ENCODE measurements around the gene OSBPL6. TPM values are rescaled to one million over a fixed set of nuclear protein-coding genes. Genes with fewer than 3 reads are reported as not detected.

Gene OSBPL6
- total RNA-seq, 1 experiment from 2014 or later: 4.6 TPM

DNA sequence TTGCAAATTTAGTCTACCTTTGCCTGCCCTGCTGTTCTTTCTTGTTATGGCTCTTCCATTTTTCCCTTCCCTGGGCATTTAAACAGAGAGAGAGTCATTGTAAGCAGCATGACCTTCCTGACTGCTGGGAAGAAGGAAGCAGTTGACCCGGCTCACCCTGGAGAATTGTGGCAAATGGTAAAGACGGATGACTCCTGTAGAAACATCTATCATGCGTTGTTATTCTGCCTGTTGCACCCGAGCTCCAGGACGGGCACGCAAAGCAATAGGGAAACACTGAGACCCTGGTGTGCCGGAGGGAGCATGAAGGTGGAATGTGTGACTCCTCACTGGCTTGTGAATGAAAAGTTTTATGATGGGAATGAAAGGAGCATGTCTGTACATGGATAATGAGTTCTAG, 113.3 kb downstream of the OSBPL6 start:
- Mint-ChIP-seq H3K27me3 (ENCODE audit: low read depth) (no peaks in the 10 kb centered on the region), H3K27ac (no peak overlapping the region), H3K4me3 (no peak overlapping the region), H3K4me1 (peaks cover 3 to 5% of the 10 kb centered on the region in 2 experiments; a peak in 1 of 4 replicates), H3K36me3 (ENCODE audit: insufficient read depth in 1 of 3, low read depth in 3 of 3) (no peaks in the 10 kb centered on the region), H3K9me3 (no peaks in the 10 kb centered on the region; a peak in 1 of 5 replicates)
- Histone ChIP-seq H3K4ac (ENCODE audit: low read depth, low read length) (no peak overlapping the region), H3K9ac (ENCODE audit: extremely low read depth, insufficient read length, low read length) (no peak overlapping the region), H4K91ac (ENCODE audit: insufficient read length, low read depth, low read length) (no peak overlapping the region), H3T11ph (ENCODE audit: low read length) (no peak overlapping the region), H2BK120ac (ENCODE audit: low read depth, low read length, poor library complexity, severe bottlenecking) (no peak overlapping the region), H4K20me1 (ENCODE audit: control insufficient read depth, insufficient read depth, insufficient read length) (no peaks in the 10 kb centered on the region), H3K27me3 (ENCODE audit: insufficient read depth, low read length) (no peaks in the 10 kb centered on the region), H3K79me2 (ENCODE audit: insufficient read depth, low read length) (no peaks in the 10 kb centered on the region), H3K79me1 (ENCODE audit: insufficient read depth, low read depth, low read length, poor library complexity, severe bottlenecking) (no peaks in the 10 kb centered on the region), H2BK15ac (ENCODE audit: low read depth, low read length) (no peak overlapping the region), H2AK5ac (ENCODE audit: insufficient read length, low read length) (no peak overlapping the region), H3K4me1 (ENCODE audit: insufficient read depth, low read length) (no peaks in the 10 kb centered on the region), H4K5ac (ENCODE audit: insufficient read length, low read depth, low read length) (no peak overlapping the region), H3K4me2 (ENCODE audit: insufficient read depth, insufficient read length, low read length) (no peak overlapping the region), H3K23ac (ENCODE audit: insufficient read length, low read depth, low read length) (no peak overlapping the region), H3K18ac (ENCODE audit: insufficient read length, low read depth, low read length) (no peak overlapping the region), H4K8ac (replicated peaks; ENCODE audit: insufficient read length, low read depth, low read length) (no peak overlapping the region), H2BK5ac (ENCODE audit: insufficient read length, low read length) (no peak overlapping the region), H2BK12ac (ENCODE audit: insufficient read length, low read depth, low read length) (no peak overlapping the region), H3K56ac (ENCODE audit: insufficient read length, low read depth, low read length) (no peak overlapping the region), H3K14ac (ENCODE audit: insufficient read depth, low read length) (no peak overlapping the region), H3K27ac (ENCODE audit: insufficient read length, low read depth, low read length) (no peak overlapping the region), H3K23me2 (ENCODE audit: insufficient read length, low read depth, low read length, poor library complexity, severe bottlenecking) (no peaks in the 10 kb centered on the region), H2BK20ac (ENCODE audit: low read depth, low read length, poor library complexity, severe bottlenecking) (no peak overlapping the region), H3K9me3 (ENCODE audit: control insufficient read depth, low read depth, low read length) (no peaks in the 10 kb centered on the region), H2AFZ (ENCODE audit: low read length) (no peak overlapping the region)
- no CpG with 5 or more reads among the region's 7 CpGs for WGBS (ENCODE audit: extremely low coverage, insufficient read length, low lambda C conversion rate)
- TF ChIP-seq, protein P1, sequence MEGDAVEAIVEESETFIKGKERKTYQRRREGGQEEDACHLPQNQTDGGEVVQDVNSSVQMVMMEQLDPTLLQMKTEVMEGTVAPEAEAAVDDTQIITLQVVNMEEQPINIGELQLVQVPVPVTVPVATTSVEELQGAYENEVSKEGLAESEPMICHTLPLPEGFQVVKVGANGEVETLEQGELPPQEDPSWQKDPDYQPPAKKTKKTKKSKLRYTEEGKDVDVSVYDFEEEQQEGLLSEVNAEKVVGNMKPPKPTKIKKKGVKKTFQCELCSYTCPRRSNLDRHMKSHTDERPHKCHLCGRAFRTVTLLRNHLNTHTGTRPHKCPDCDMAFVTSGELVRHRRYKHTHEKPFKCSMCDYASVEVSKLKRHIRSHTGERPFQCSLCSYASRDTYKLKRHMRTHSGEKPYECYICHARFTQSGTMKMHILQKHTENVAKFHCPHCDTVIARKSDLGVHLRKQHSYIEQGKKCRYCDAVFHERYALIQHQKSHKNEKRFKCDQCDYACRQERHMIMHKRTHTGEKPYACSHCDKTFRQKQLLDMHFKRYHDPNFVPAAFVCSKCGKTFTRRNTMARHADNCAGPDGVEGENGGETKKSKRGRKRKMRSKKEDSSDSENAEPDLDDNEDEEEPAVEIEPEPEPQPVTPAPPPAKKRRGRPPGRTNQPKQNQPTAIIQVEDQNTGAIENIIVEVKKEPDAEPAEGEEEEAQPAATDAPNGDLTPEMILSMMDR (conservative IDR thresholded peaks at IDR 0.05): no peak
- DNase-seq: no peak

Measured in H9 (cell line).